GM12891 (cell line): ENCODE measurements around the gene EXOC4.

Experiments used
- POLR2A ChIP-seq: IDR thresholded peaks from 2 replicates; pipeline ENCODE4 v1.6.1; 2011; ENCODE audit warnings: low read depth, low read length, control low read depth
- POLR2AphosphoS5 ChIP-seq: IDR thresholded peaks from 2 replicates; pipeline ENCODE4 v1.6.1; 2011; ENCODE audit warnings: low read depth, low read length, control low read depth
- TAF1 ChIP-seq: IDR thresholded peaks from 2 replicates; pipeline ENCODE4 v1.6.1; 2011; ENCODE audit warnings: low read depth, low read length, control low read depth

DNA sequence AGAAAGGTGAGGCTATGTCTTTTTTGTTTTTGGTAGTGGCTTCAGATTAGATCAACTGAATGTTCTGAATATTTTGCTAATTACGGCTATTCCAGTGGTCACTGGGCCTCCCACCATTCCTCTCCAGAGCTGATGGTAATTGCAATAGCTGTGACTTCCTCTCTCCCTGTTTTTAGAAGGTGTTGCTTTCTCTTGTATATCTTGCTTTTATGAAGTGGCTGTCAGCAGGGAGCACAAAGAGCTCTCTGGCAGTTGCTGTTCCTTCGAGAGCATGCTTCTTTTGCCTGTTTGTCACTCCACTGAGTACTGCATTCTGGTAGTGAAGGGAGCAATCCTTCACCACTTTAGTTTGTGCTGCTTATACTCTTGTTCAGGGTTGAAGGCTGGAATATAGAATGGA lies 133.3 kb downstream of the EXOC4 start:
- TF ChIP-seq POLR2A (no peak), POLR2AphosphoS5 (no peak), TAF1 (no peak)
